NOMO-1 treated with dmso at 0.1 percent for 144 hours (cell line): ENCODE measurements around the gene POLR1E.

ENCODE experiments used
- DNase-seq: peaks from one replicate; lab custom pipeline; 2025; ENCODE audit not compliant: unreplicated experiment; lab: John Stamatoyannopoulos, UW

Gene POLR1E

GRCh38 chr9:37531699-37532098 lies 46.0 kb downstream of the POLR1E start:
- DNase-seq, result no peak

GRCh38 chr9:37534412-37534811 lies 48.7 kb downstream of the POLR1E start:
- DNase-seq, result no peak

GRCh38 chr9:37534901-37535300 lies 49.2 kb downstream of the POLR1E start:
- no peak for DNase-seq

- DNase-seq, result no peak
Measured at GRCh38 chr9:37538099-37538498, 52.4 kb downstream of the POLR1E start.

- DNase-seq, result no peak
Measured at GRCh38 chr9:37539634-37540033, 53.9 kb downstream of the POLR1E start.

- DNase-seq, result no peak
Measured at GRCh38 chr9:37540634-37541033, 54.9 kb downstream of the POLR1E start.

- DNase-seq, result no peak
Measured at GRCh38 chr9:37541465-37541864, 55.7 kb downstream of the POLR1E start.

GRCh38 chr9:37542488-37542887 lies 56.7 kb downstream of the POLR1E start:
- no peak for DNase-seq

- no peak for DNase-seq
Measured at GRCh38 chr9:37542895-37543294, 57.1 kb downstream of the POLR1E start.

GRCh38 chr9:37543468-37543867 lies 57.7 kb downstream of the POLR1E start:
- DNase-seq, result no peak

GRCh38 chr9:37547328-37547878 lies 61.7 kb downstream of the POLR1E start:
- DNase-seq, result no peak

GRCh38 chr9:37549527-37549926 lies 63.8 kb downstream of the POLR1E start:
- no peak for DNase-seq

GRCh38 chr9:37550781-37551180 lies 65.0 kb downstream of the POLR1E start:
- no peak for DNase-seq

- no peak for DNase-seq
Measured at GRCh38 chr9:37551468-37551867, 65.7 kb downstream of the POLR1E start.

GRCh38 chr9:37551888-37552287 lies 66.1 kb downstream of the POLR1E start:
- no peak for DNase-seq
